Gastroesophageal sphincter (tissue), 4 donors: ENCODE data around the gene SH2D7. TPM values are rescaled to one million over a fixed set of nuclear protein-coding genes. Genes with fewer than 3 reads are reported as not detected.

Experiments
- ATAC-seq: fragments of 150-250 bp; one replicate; pipeline ENCODE4 v1.9.1; 2016; ENCODE audit warnings: mild to moderate bottlenecking, moderate library complexity
- H3K27ac ChIP-seq, 4 donors: fragments of 200-600 bp; sonication (generic) in 3 of 4; 1 replicate in 3 of 4; 2 replicates in 1 of 4; pipeline ENCODE4 v1.5.1; 2016 to 2019
- H3K27me3 ChIP-seq: fragments of 200-600 bp; sonication (generic); one replicate; pipeline ENCODE4 v1.5.1; 2019
- H3K36me3 ChIP-seq, 2 donors: fragments of 200-600 bp; sonication (generic); one replicate each; pipeline ENCODE4 v1.5.1; 2019; ENCODE audit warnings: control low read depth in 1 of 2
- H3K4me1 ChIP-seq, 3 donors: fragments of 200-600 bp; sonication (generic); 1 replicate in 2 of 3; 2 replicates in 1 of 3; pipeline ENCODE4 v1.5.1; 2016 to 2019; ENCODE audit warnings: control low read depth in 2 of 3
- H3K4me3 ChIP-seq, 2 donors: fragments of 200-600 bp; sonication (generic); one replicate each; pipeline ENCODE4 v1.5.1; 2019; ENCODE audit warnings: mild to moderate bottlenecking in 1 of 2, moderate library complexity in 1 of 2
- H3K9me3 ChIP-seq, 3 donors: fragments of 200-600 bp; sonication (generic); one replicate each; pipeline ENCODE4 v1.5.1; 2017 to 2019; ENCODE audit warnings: control low read depth in 2 of 3
- CTCF ChIP-seq, 4 experiments: fragments of 200-600 bp in 2 of 4; fragments of 450-650 bp in 2 of 4; sonication (generic) in 1 of 4; IDR thresholded peaks; one replicate each; pipeline ENCODE4 v1.5.1; 2017 to 2019; ENCODE audit warnings: antibody characterized with exemption in 4 of 4, mild to moderate bottlenecking in 2 of 4, moderate library complexity in 2 of 4
- EP300 ChIP-seq: sonication (generic); formaldehyde crosslinking; IDR thresholded peaks from one replicate; pipeline ENCODE4 v1.6.1; 2017; ENCODE audit warnings: antibody characterized with exemption, mild to moderate bottlenecking
- POLR2A ChIP-seq, 2 donors: fragments of 450-650 bp; IDR thresholded peaks; one replicate each; pipeline ENCODE4 v1.6.1; 2017; ENCODE audit warnings: antibody characterized with exemption in 2 of 2, mild to moderate bottlenecking in 2 of 2, moderate library complexity in 1 of 2
- POLR2AphosphoS5 ChIP-seq: sonication (generic); formaldehyde crosslinking; IDR thresholded peaks from one replicate; pipeline ENCODE4 v1.6.1; 2017; ENCODE audit warnings: antibody characterized with exemption
- WGBS, 2 donors: methylation state at CpG; one replicate each; pipeline ENCODE4 v1.1.5; 2018; ENCODE audit warnings: low coverage in 1 of 2; 5-methylcytosine and 5-hydroxymethylcytosine counted together
- total RNA-seq, 4 donors: library from RNA; depleted of rRNA; stranded (reverse); fragments of >200 nt; gene quantifications; one replicate each; pipeline ENCODE4 v1.1.0, GENCODE V29; 2016

SH2D7 gene
- total RNA-seq, 4 donors from 2014 or later, result not detected

GRCh38 chr15:78077871-78078210, 14.5 kb upstream of the SH2D7 start:
- Histone ChIP-seq H3K4me1 (peaks cover 0 to 49% (median 8%) of the 10 kb centered on the region in 3 donors), H3K36me3 (no peaks in the 10 kb centered on the region), H3K27ac (peak overlapping the region in 3 of 4 donors; percentile 91 to 95 (median 92)), H3K27me3 (no peaks in the 10 kb centered on the region), H3K9me3 (no peaks in the 10 kb centered on the region), H3K4me3 (peak overlapping the region; percentile 81 to 90)
- no peak for TF ChIP-seq CTCF (IDR thresholded peaks at IDR 0.05)
- TF ChIP-seq EP300, result no peak
- TF ChIP-seq POLR2AphosphoS5, result no peak
- no peak for TF ChIP-seq POLR2A (IDR thresholded peaks at IDR 0.05)
- WGBS, 2 donors, result 9 to 14% methylated on average over 3 to 5 of the region's 7 CpGs
- peak; percentile 10 for ATAC-seq

DNA sequence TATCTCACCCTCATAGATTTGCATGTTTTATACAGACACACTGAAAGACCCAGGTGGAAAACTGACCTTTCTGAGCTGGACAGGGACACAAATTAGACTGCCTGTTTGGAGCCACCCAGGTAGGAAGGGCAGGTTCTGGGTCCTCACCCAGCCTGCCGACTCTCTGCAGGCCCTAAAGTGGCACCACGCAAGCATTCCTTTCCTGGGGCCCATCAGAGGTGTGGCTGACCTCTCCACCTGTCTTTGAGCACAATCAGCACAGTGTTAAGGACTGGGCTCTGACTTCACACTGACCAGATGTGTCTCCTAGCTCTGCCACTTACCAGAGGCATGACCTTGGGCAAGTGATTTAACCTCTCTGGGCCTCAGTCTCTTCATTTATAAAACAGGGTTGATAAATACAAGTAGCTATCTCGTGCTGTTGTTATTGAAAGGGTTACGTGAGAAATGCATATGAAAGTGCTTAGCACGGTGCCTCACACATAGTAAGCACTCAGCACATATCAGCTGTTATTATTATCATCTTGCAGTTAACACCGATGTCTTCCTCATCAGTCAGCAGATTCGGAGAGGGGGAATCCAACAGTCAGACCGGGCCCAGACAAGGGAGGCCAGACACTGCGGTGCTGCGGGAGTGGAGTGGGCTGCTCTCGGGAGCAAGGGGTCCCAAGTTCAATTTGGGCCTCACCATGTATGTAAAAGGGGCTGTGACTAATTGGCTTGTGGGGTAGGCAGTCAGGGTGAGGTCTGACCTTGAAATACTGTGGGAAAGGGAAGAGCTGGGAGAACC, 12.9 kb upstream of the SH2D7 start:
- H3K9me3 ChIP-seq, result no peaks in the 10 kb centered on the region
- no peak overlapping the region for H3K4me3 ChIP-seq
- H3K36me3 ChIP-seq, result no peaks in the 10 kb centered on the region
- no peaks in the 10 kb centered on the region for H3K27me3 ChIP-seq
- H3K4me1 ChIP-seq, result peaks cover 0 to 32% (median 4%) of the 10 kb centered on the region in 3 donors
- H3K27ac ChIP-seq, result no peak overlapping the region
- ATAC-seq, result no peak
- WGBS, 2 donors, result 79% methylated on average over 5 of the region's 11 CpGs; no CpG with 5 or more reads in 1 of the 2 donors
- no peak for TF ChIP-seq EP300
- no peak for TF ChIP-seq CTCF (IDR thresholded peaks at IDR 0.05)
- no peak for TF ChIP-seq POLR2AphosphoS5
- no peak for TF ChIP-seq POLR2A (IDR thresholded peaks at IDR 0.05)

- Histone ChIP-seq H3K36me3 (no peaks in the 10 kb centered on the region), H3K4me1 (peaks cover 0 to 26% (median 4%) of the 10 kb centered on the region in 3 donors), H3K9me3 (no peaks in the 10 kb centered on the region), H3K27ac (no peak overlapping the region), H3K27me3 (no peaks in the 10 kb centered on the region), H3K4me3 (no peak overlapping the region)
- 80 to 95% methylated on average over 3 to 4 of the region's 8 CpGs for WGBS, 2 donors
- ATAC-seq, result no peak
- TF ChIP-seq POLR2AphosphoS5 (no peak), CTCF (IDR thresholded peaks at IDR 0.05) (no peak), POLR2A (IDR thresholded peaks at IDR 0.05) (no peak), EP300 (no peak)
Observed at GRCh38 chr15:78080088-78080460, 12.3 kb upstream of the SH2D7 start.

GRCh38 chr15:78082106-78082742, 10.1 kb upstream of the SH2D7 start:
- no peaks in the 10 kb centered on the region for H3K36me3 ChIP-seq
- WGBS, 2 donors, result 20 to 100% methylated on average over 1 of the region's 5 CpGs
- H3K4me3 ChIP-seq, result no peak overlapping the region
- no peak overlapping the region for H3K27ac ChIP-seq
- TF ChIP-seq POLR2A (IDR thresholded peaks at IDR 0.05) (no peak), POLR2AphosphoS5 (no peak), EP300 (no peak), CTCF (IDR thresholded peaks at IDR 0.05) (no peak)
- no peaks in the 10 kb centered on the region for H3K27me3 ChIP-seq
- no peaks in the 10 kb centered on the region for H3K9me3 ChIP-seq
- ATAC-seq, result peak; percentile 21
- peaks cover 0 to 8% (median 0%) of the 10 kb centered on the region in 3 donors for H3K4me1 ChIP-seq

- Histone ChIP-seq H3K36me3 (no peaks in the 10 kb centered on the region), H3K4me3 (no peak overlapping the region), H3K27ac (no peak overlapping the region), H3K27me3 (no peaks in the 10 kb centered on the region), H3K4me1 (peaks cover 0 to 7% (median 0%) of the 10 kb centered on the region in 3 donors), H3K9me3 (no peaks in the 10 kb centered on the region)
- TF ChIP-seq POLR2A (IDR thresholded peaks at IDR 0.05) (no peak), EP300 (no peak), CTCF (IDR thresholded peaks at IDR 0.05) (no peak), POLR2AphosphoS5 (no peak)
- no peak for ATAC-seq
- 100% methylated on average over 1 of the region's 1 CpG; no CpG with 5 or more reads in 1 of the 2 donors for WGBS, 2 donors
Observed at GRCh38 chr15:78082743-78083110, 9.6 kb upstream of the SH2D7 start.
